HS-27A (cell line): ENCODE measurements around the gene FRMPD4.

ENCODE experiments used
- DNase-seq: peaks from one replicate; pipeline ENCODE4 v3.0.0-alpha.2; 2012; ENCODE audit warnings: low read depth, missing footprints

The FRMPD4 gene

DNA sequence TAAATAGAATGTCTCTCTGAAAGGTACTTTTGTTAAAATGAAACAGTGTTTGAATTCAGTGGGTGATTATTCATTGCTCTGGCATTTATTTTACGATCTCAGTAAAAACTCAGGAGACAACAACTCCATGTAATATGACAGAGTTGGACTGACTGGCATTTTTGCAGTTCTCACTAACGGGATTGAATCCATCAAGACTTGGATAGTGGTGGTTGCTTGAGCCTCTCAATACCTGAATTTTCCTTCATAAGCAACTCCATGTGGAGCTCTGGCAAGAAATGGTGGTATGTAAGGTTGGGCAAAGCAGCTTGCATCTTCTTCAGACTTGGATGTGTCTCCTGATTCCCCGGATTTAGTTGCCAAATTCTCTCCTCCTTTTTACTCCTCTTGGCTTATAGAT is 72.7 kb downstream of the FRMPD4 start:
- peak; percentile 36 for DNase-seq

GRCh38 chrX:12223650-12224049 is 85.4 kb downstream of the FRMPD4 start:
- no peak for DNase-seq

DNA sequence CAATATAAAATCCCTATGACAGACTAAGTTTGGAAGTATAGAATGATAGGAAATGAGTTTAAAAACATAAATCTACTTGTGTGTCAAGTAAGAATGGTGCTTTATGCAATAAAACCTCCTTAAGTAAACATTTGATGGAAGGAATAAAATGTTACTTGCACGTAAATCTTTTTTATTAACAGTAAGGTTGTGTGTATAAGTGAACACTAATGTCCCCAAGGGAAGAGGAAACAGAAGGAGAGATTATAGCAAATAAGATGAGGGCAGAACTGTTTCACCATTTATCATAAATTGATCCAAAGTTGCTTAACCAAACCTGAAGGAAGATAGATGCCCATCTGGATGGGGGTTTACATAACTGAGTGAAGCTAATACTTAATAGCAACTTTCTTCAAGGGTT is 86.8 kb downstream of the FRMPD4 start:
- DNase-seq, result no peak

DNA sequence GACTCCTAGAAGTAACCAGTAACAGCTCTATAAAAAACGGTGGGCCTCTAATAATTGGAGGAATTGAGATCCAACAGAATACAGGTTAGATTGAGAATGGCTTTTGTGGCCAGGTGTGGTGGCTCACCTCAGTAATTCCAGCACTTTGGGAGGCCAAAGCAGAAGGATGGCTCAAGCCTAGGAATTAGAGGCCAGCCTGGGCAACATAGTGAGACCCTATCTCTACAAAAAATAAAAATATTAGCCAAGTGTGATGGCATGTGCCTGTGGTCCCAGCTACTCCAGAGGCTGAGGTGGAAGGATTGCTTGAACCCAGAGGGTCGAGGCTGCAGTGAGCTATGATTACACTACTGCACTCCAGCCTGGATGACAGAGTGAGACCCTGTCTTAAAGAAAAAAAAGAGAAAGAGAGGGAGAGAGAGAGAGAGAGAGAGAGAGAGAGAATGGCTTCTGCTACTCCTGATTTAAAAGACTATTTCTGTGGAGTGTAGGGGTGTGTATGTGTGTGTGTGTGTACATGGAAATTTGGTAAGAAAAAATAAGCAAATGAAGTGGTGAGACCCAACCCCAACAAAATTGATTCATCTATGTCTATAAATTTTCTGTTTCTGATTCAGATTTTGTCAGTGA is 89.3 kb downstream of the FRMPD4 start:
- no peak for DNase-seq

DNA sequence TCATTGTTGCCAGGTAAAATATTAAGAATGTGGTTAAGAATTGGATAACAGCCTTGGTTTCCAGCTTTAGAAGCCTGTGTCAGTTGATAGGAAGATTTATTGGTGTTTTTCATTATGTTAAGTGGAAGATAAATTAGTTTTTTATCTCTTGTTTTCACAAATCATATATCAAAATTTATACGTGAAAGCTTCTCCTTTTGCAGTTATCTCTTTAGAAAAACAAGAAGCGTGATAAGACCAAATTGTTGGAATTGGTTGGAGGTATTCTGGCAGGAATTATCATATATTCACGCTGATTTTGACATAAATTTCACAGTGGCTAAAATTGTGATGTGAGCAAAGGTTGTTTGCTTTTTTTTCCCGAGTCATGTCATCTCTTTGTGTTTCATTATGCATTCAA is 90.6 kb downstream of the FRMPD4 start:
- no peak for DNase-seq

DNA sequence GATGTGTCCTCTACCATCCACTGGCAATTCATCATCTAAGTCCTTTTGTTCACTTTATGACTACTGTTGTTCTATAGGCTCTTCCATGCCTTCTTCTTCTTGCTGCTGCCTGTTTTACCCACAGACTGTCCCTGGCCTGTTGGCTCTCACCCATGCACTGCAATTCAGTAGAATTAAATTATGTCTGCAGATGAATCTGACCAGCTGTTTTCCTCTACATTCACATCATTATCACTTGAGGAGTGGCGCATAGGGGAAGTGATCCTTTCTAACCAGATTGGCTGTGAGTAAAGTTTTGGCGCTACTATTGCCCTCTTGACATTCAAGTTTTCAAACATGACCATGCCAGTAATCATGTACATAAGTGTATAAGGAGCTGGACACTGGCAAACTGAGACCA is 91.7 kb downstream of the FRMPD4 start:
- no peak for DNase-seq

GRCh38 chrX:12234534-12235329 is 96.5 kb downstream of the FRMPD4 start:
- no peak for DNase-seq

DNA sequence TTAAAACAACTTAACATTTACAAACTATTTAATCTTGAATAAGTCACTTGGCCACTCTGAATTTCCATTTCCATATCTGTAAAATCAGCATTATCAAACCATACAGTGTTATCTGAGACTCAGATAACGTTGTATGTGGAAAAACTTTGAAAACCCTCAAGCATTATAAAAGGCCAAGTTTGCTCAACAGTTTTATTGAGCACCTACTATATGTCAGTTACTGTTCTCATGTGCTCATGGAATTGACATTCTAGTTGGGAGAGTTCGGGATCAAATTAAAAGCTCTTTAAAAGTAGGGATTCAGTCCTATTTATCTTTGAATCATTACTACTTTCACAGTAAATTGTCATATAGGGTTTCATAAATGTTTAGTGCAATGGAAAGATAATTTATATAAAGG is 97.9 kb downstream of the FRMPD4 start:
- DNase-seq, result no peak

GRCh38 chrX:12237131-12237530 is 98.9 kb downstream of the FRMPD4 start:
- no peak for DNase-seq

DNA sequence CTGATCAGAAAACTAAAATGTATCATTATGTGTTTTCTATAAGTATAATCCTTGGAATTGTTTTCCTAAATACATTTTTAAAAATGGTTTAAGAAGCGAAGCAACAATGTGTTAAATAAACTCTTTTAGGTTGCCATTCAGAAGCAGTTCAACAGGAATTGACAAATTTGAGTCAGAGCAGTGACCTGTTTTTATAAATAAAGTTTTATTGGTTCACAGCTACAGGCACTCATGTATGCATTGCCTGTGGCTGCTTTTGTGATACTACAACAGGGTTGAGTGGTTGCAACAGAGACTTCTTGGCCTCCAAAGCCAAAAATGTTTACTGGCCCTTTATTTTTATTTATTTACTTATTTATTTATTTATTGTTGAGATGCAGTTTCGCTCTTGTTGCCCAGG is 99.5 kb downstream of the FRMPD4 start:
- no peak for DNase-seq

GRCh38 chrX:12239356-12240082 is 101.2 kb downstream of the FRMPD4 start:
- no peak for DNase-seq

DNA sequence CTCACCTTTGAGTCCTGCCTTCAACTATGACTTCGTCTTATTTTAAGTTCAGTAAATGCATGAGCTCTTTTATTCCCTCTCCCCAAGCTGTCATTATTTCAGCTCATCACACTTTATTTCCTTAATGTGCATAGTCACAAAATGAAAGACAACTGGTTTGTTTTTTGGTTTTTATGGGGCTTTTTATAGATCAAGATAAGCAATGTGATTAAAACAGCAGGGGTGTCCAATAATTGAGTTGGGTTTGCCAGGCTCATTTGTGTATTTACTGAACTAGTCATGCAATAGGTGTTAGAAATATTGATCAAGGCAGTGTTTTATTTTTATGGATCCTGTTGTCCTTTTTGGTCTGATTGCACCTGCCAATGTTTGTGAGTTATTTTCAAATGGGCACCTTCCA is 102.2 kb downstream of the FRMPD4 start:
- DNase-seq, result no peak

DNA sequence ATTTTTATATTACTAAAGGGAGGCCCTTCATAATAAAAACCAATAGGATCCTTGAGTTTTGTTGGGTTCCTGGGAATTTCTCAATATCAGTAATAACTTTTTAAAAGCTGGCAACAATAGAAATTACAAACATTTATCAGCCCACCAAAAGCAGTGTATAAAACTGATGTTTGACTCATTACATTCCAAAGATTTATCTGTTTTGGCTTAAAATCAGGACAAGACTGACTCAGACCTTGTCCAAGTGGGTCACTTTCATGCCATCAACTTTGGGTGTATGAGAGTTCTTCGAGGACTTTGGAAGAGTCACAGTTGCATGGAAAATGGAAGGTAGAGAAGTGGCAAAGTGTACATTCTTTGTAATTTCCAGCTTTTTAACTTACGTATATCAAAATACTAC is 102.8 kb downstream of the FRMPD4 start:
- no peak for DNase-seq

DNA sequence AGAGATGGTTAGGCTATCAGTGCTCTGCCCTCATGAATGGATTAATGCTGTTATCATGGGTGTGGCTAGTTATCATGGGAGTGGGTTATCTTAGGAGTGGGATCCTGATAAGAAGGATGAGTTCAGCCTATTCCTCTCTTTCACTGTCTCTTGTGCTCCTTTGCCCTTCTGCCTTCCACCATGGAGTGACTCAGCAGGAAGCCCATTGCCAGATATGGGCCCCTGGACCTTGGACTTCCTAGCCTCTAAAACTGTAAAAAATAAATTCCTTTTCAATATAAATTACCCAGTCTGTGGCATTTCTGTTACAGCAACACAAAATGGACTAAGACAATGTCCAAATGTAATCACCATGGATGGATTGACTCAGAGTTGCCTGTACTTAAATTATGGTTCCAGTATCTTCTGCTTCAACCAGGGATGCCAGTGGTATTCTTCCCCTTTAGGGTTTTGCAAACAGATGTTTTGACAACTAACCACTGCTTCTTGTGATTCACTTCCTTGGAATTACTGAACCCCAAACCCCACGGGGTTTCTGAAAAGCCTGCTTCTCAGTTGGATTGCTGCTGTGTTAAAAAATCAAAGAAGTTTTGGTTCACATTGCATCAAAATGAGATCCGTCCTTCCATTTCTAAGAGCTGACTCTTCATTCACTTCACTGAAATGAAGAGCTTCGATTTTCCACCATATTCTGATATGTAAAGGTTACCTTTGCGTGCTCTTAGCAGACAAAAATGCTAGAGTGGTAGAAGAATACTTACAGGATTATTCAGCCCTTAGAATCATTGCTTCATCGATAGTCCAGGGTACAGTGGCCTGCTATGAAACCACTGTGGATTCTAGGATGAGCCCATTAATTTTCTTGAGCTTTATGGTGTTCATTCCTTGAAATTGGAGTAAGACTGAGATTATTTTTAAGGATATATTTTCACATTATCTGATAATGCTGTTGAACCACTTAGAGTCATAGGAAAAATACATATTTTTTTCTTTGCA is 107.7 kb downstream of the FRMPD4 start:
- peak; percentile 55 for DNase-seq

- no peak for DNase-seq
These were observed 111.7 kb downstream of the FRMPD4 start for GRCh38 chrX:12249997-12250396.

- DNase-seq, result no peak
These were observed 124.9 kb downstream of the FRMPD4 start for GRCh38 chrX:12263211-12263610.

DNA sequence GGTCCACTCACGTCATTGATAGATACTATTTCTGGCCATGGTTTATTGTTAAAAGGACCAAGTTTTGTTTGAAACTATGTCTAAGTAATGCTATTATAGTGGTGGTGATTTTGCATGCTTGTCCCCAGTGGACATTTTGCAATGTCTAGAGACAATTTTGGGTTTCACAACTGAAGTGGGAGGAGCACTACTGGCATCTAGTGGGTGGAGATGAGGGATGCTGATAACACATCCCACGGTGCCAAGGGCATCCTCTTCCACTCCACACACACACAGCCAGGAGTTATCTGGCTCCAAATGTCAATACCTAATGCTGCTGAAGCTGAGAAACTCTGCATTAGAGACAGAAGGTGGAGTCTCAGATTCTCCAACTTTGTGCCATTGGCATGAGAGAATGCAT is 131.2 kb downstream of the FRMPD4 start:
- DNase-seq, result no peak

- DNase-seq, result no peak
These were observed 139.9 kb downstream of the FRMPD4 start for GRCh38 chrX:12278151-12278550.

- no peak for DNase-seq
These were observed 144.7 kb downstream of the FRMPD4 start for GRCh38 chrX:12282991-12283390.

GRCh38 chrX:12292996-12293765 is 154.9 kb downstream of the FRMPD4 start:
- DNase-seq, result peak; percentile 65

GRCh38 chrX:12297353-12297752 is 159.1 kb downstream of the FRMPD4 start:
- DNase-seq, result no peak
